Uterus (tissue), 2 donors: ENCODE data around the gene MRPL30.
A peak's percentile ranks its signal among the peaks of the same experiment; 100 is the strongest.

Source experiments
- CTCF ChIP-seq, 4 experiments: fragments of 200-600 bp in 2 of 4; fragments of 450-650 bp in 2 of 4; sonication (generic) in 2 of 4; IDR thresholded peaks; one replicate each; pipeline ENCODE4 v1.5.1; 2016 to 2019; ENCODE audit warnings: antibody characterized with exemption in 4 of 4, mild to moderate bottlenecking in 2 of 4, moderate library complexity in 1 of 4
- POLR2A ChIP-seq, 2 donors: fragments of 450-650 bp; IDR thresholded peaks; one replicate each; pipeline ENCODE4 v1.6.1; 2016; ENCODE audit warnings: antibody characterized with exemption in 2 of 2, mild to moderate bottlenecking in 1 of 2, moderate library complexity in 1 of 2

GRCh38 chr2:99140860-99141109 lies 40.2 kb upstream of the MRPL30 start:
- TF ChIP-seq CTCF (IDR thresholded peaks at IDR 0.05): no peak
- peak in 1 of 2 donors; percentile 93 for TF ChIP-seq POLR2A (IDR thresholded peaks at IDR 0.05)
